ENCODE results near the gene AKT3.
A peak's percentile ranks its signal among the peaks of the same experiment; 100 is the strongest.

Gene AKT3

GRCh38 chr1:243735457-243735856 is 114.6 kb downstream of the AKT3 start:
- Mint-ChIP-seq H3K27me3 (no peaks in the 10 kb centered on the region), H3K4me1 (peaks cover 26% of the 10 kb centered on the region), H3K27ac (no peak overlapping the region), H3K9me3 (no peaks in the 10 kb centered on the region), H3K36me3 (peaks cover 5% of the 10 kb centered on the region), H3K4me3 (no peak overlapping the region)

GRCh38 chr1:243734308-243734695 is 115.7 kb downstream of the AKT3 start:
- Mint-ChIP-seq H3K4me3 (no peak overlapping the region), H3K27ac (peak overlapping the region; percentile 38), H3K27me3 (no peaks in the 10 kb centered on the region), H3K36me3 (peaks cover 9% of the 10 kb centered on the region), H3K4me1 (peaks cover 31% of the 10 kb centered on the region), H3K9me3 (no peaks in the 10 kb centered on the region)

GRCh38 chr1:243733670-243734307 is 116.3 kb downstream of the AKT3 start:
- Mint-ChIP-seq H3K4me1 (peaks cover 36% of the 10 kb centered on the region), H3K27me3 (no peaks in the 10 kb centered on the region), H3K36me3 (peaks cover 14% of the 10 kb centered on the region), H3K4me3 (no peak overlapping the region), H3K9me3 (no peaks in the 10 kb centered on the region), H3K27ac (no peak overlapping the region)

- peaks cover 18% of the 10 kb centered on the region for H3K36me3 Mint-ChIP-seq
- H3K27ac Mint-ChIP-seq = no peak overlapping the region
- peaks cover 44% of the 10 kb centered on the region for H3K4me1 Mint-ChIP-seq
Observed at GRCh38 chr1:243732637-243733036, 117.4 kb downstream of the AKT3 start.

GRCh38 chr1:243731974-243732625 is 117.9 kb downstream of the AKT3 start:
- Mint-ChIP-seq H3K4me3 (no peak overlapping the region), H3K27ac (no peak overlapping the region), H3K27me3 (no peaks in the 10 kb centered on the region), H3K36me3 (peaks cover 18% of the 10 kb centered on the region), H3K9me3 (no peaks in the 10 kb centered on the region), H3K4me1 (peaks cover 38% of the 10 kb centered on the region)

More at GRCh38 chr1:243732637-243733036, 117.4 kb downstream of the AKT3 start:
- H3K4me3 Mint-ChIP-seq = no peak overlapping the region
- no peaks in the 10 kb centered on the region for H3K27me3 Mint-ChIP-seq
- no peaks in the 10 kb centered on the region for H3K9me3 Mint-ChIP-seq

GRCh38 chr1:243731301-243731891 is 118.6 kb downstream of the AKT3 start:
- no peaks in the 10 kb centered on the region for H3K9me3 Mint-ChIP-seq
- no peak overlapping the region for H3K27ac Mint-ChIP-seq
- peaks cover 40% of the 10 kb centered on the region for H3K4me1 Mint-ChIP-seq
- no peak overlapping the region for H3K4me3 Mint-ChIP-seq
- peaks cover 18% of the 10 kb centered on the region for H3K36me3 Mint-ChIP-seq
- no peaks in the 10 kb centered on the region for H3K27me3 Mint-ChIP-seq

- Mint-ChIP-seq H3K9me3 (no peaks in the 10 kb centered on the region), H3K27ac (no peak overlapping the region), H3K36me3 (peaks cover 18% of the 10 kb centered on the region), H3K4me3 (no peak overlapping the region), H3K4me1 (peaks cover 45% of the 10 kb centered on the region), H3K27me3 (no peaks in the 10 kb centered on the region)
Observed at GRCh38 chr1:243730487-243731150, 119.4 kb downstream of the AKT3 start.

GRCh38 chr1:243729956-243730355 is 120.1 kb downstream of the AKT3 start:
- H3K27me3 Mint-ChIP-seq = no peaks in the 10 kb centered on the region
- H3K27ac Mint-ChIP-seq = no peak overlapping the region
- H3K36me3 Mint-ChIP-seq = peaks cover 15% of the 10 kb centered on the region
- no peak overlapping the region for H3K4me3 Mint-ChIP-seq
- no peaks in the 10 kb centered on the region for H3K9me3 Mint-ChIP-seq
- H3K4me1 Mint-ChIP-seq = peaks cover 50% of the 10 kb centered on the region

- H3K9me3 Mint-ChIP-seq = no peaks in the 10 kb centered on the region
- peaks cover 69% of the 10 kb centered on the region for H3K4me1 Mint-ChIP-seq
- no peak overlapping the region for H3K4me3 Mint-ChIP-seq
- H3K36me3 Mint-ChIP-seq = peaks cover 13% of the 10 kb centered on the region
- no peak overlapping the region for H3K27ac Mint-ChIP-seq
- no peaks in the 10 kb centered on the region for H3K27me3 Mint-ChIP-seq
Observed at GRCh38 chr1:243727503-243728203, 122.4 kb downstream of the AKT3 start.

GRCh38 chr1:243726806-243727502 is 123.1 kb downstream of the AKT3 start:
- H3K9me3 Mint-ChIP-seq = no peaks in the 10 kb centered on the region
- no peak overlapping the region for H3K4me3 Mint-ChIP-seq
- peaks cover 68% of the 10 kb centered on the region for H3K4me1 Mint-ChIP-seq
- peaks cover 16% of the 10 kb centered on the region for H3K36me3 Mint-ChIP-seq
- no peak overlapping the region for H3K27ac Mint-ChIP-seq
- no peaks in the 10 kb centered on the region for H3K27me3 Mint-ChIP-seq

GRCh38 chr1:243725846-243726245 is 124.2 kb downstream of the AKT3 start:
- no peaks in the 10 kb centered on the region for H3K9me3 Mint-ChIP-seq
- no peaks in the 10 kb centered on the region for H3K27me3 Mint-ChIP-seq
- peaks cover 69% of the 10 kb centered on the region for H3K4me1 Mint-ChIP-seq
- H3K36me3 Mint-ChIP-seq = peaks cover 18% of the 10 kb centered on the region
- H3K27ac Mint-ChIP-seq = no peak overlapping the region
- H3K4me3 Mint-ChIP-seq = no peak overlapping the region

GRCh38 chr1:243725075-243725474 is 125.0 kb downstream of the AKT3 start:
- H3K4me1 Mint-ChIP-seq = peaks cover 69% of the 10 kb centered on the region
- no peak overlapping the region for H3K27ac Mint-ChIP-seq
- no peaks in the 10 kb centered on the region for H3K27me3 Mint-ChIP-seq
- H3K36me3 Mint-ChIP-seq = peaks cover 15% of the 10 kb centered on the region
- no peak overlapping the region for H3K4me3 Mint-ChIP-seq
- no peaks in the 10 kb centered on the region for H3K9me3 Mint-ChIP-seq

- Mint-ChIP-seq H3K4me1 (peaks cover 63% of the 10 kb centered on the region), H3K9me3 (no peaks in the 10 kb centered on the region), H3K4me3 (no peak overlapping the region), H3K27me3 (no peaks in the 10 kb centered on the region), H3K36me3 (peaks cover 11% of the 10 kb centered on the region), H3K27ac (no peak overlapping the region)
Observed at GRCh38 chr1:243723458-243724043, 126.5 kb downstream of the AKT3 start.

- no peak overlapping the region for H3K27ac Mint-ChIP-seq
- no peaks in the 10 kb centered on the region for H3K9me3 Mint-ChIP-seq
- peaks cover 10% of the 10 kb centered on the region for H3K36me3 Mint-ChIP-seq
- peaks cover 59% of the 10 kb centered on the region for H3K4me1 Mint-ChIP-seq
- no peak overlapping the region for H3K4me3 Mint-ChIP-seq
- H3K27me3 Mint-ChIP-seq = no peaks in the 10 kb centered on the region
Observed at GRCh38 chr1:243723050-243723449, 127.0 kb downstream of the AKT3 start.

- Mint-ChIP-seq H3K36me3 (peaks cover 10% of the 10 kb centered on the region), H3K4me1 (peaks cover 51% of the 10 kb centered on the region), H3K27ac (no peak overlapping the region), H3K4me3 (no peak overlapping the region), H3K27me3 (no peaks in the 10 kb centered on the region), H3K9me3 (no peaks in the 10 kb centered on the region)
Observed at GRCh38 chr1:243719476-243719875, 130.6 kb downstream of the AKT3 start.
